D721Med (cell line): ENCODE data around the gene CADPS.

Experiments used
- DNase-seq: peaks from one replicate; pipeline ENCODE4 v3.0.0; 2011; ENCODE audit warnings: low spot score; ENCODE audit not compliant: insufficient read length
- FAIRE-seq: peaks from 2 replicates; lab custom pipeline; 2011; peaks lifted over from hg19 to GRCh38; lab: Jason Lieb, UNC
- TF ChIP-seq, protein P1 (sequence below): IDR thresholded peaks from 2 replicates; pipeline ENCODE4 v1.5.1; 2012; ENCODE audit warnings: mild to moderate bottlenecking, control low read depth; ENCODE audit not compliant: insufficient read depth; ENCODE audit errors: missing control alignments

CADPS gene

DNA sequence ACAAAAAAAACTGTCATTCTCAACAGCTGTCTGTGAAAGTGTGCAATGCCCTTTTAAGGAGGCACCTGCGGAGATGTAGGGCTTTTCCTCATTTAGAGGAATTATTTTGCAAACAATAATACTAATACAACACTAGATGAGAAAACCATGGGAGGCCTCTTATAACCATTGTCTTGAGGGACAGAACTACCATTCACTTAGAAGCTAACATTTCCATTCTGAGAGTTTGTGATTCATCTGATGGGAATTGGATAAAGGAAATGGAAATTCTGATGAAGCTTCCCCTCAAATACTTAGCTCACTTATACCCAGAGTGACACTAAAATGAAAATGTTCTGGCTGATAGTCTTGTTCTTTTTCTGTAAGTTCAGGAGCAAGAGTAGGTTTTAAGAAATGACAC, 147.7 kb downstream of the CADPS start:
- no peak for FAIRE-seq
- DNase-seq = no peak
- TF ChIP-seq, protein P1, sequence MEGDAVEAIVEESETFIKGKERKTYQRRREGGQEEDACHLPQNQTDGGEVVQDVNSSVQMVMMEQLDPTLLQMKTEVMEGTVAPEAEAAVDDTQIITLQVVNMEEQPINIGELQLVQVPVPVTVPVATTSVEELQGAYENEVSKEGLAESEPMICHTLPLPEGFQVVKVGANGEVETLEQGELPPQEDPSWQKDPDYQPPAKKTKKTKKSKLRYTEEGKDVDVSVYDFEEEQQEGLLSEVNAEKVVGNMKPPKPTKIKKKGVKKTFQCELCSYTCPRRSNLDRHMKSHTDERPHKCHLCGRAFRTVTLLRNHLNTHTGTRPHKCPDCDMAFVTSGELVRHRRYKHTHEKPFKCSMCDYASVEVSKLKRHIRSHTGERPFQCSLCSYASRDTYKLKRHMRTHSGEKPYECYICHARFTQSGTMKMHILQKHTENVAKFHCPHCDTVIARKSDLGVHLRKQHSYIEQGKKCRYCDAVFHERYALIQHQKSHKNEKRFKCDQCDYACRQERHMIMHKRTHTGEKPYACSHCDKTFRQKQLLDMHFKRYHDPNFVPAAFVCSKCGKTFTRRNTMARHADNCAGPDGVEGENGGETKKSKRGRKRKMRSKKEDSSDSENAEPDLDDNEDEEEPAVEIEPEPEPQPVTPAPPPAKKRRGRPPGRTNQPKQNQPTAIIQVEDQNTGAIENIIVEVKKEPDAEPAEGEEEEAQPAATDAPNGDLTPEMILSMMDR = no peak

DNA sequence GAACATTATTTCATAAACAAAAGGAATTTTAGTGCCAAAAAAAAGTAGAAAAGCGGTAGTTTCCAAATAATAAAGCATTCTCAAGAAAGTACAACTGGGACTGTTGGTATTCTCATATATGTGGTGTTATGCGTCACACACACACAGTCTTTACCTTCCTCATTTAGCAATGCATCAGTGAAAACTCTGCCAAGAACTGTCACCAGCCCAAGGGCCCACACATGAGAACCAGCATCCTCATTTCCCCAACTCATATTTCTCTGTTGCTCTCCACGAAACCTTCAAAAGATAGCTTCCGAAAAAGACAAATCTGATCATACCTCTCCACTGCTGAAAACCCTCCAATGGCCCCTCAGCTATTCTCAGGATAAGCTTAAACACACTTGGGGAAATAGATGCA, 150.7 kb downstream of the CADPS start:
- FAIRE-seq = no peak
- TF ChIP-seq, protein P1 = no peak

GRCh38 chr3:62723914-62724217, 151.3 kb downstream of the CADPS start:
- TF ChIP-seq, protein P1 = no peak
- DNase-seq (no peak), FAIRE-seq (no peak)

More for the DNA sequence above, 150.7 kb downstream of the CADPS start:
- no peak for DNase-seq

DNA sequence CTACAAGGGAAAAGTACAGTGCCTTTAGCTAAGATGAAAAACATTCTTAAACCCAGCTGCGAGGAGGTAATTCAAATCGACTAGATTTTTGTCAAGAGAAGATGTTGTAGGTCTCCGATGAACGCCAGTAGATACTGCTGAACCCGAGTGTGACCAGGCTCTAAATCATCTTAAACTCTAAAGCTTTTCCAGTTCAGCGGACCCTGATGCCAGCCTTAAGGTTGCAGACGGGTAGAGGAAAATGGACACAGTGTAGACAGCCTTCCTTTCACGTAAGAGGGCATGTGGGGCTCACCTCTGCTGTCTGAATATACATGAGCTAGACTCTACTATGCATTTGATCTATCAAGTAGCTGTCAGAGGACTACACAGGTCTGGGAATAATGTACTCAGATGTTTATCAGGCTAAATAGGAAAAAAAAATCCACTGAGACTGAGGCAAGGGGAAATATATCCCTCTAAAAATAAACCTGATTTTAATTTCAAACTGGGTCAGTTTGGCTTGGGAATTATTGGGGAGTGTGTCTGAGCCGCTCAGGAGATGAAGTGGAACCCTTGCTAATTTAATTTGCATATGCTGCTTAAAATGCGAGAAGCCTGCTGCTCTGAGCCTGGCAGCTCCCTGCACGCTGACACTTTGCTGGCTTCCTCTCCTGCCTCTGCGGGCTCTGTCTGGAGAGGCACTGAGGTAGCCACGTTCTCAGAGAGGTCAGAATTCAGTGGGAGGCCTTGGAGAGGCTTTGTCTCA, 151.9 kb downstream of the CADPS start:
- TF ChIP-seq, protein P1 = no peak
- FAIRE-seq (no peak), DNase-seq (no peak)

- TF ChIP-seq, protein P1 = no peak
- DNase-seq = no peak
- peak; percentile 11 for FAIRE-seq
Observed at GRCh38 chr3:62722344-62722743, 152.9 kb downstream of the CADPS start.

- FAIRE-seq (no peak), DNase-seq (no peak)
Observed at GRCh38 chr3:62718515-62719320, 156.5 kb downstream of the CADPS start.

More at GRCh38 chr3:62718515-62719320, 156.5 kb downstream of the CADPS start:
- TF ChIP-seq, protein P1 = no peak
